GM19455 (cell line): ENCODE measurements around the gene OR2T1.
"Not testable (repeated sequence)": the region's sequence is repeated elsewhere in the genome, so short reads cannot be mapped to it uniquely, and the experiment has no call there.

ENCODE experiments used
- ATAC-seq: cut with Tn5 transposase; IDR thresholded peaks from one replicate; pipeline ENCODE4 v1.9.1; 2021; ENCODE audit not compliant: unreplicated experiment

OR2T1 gene, protein sequence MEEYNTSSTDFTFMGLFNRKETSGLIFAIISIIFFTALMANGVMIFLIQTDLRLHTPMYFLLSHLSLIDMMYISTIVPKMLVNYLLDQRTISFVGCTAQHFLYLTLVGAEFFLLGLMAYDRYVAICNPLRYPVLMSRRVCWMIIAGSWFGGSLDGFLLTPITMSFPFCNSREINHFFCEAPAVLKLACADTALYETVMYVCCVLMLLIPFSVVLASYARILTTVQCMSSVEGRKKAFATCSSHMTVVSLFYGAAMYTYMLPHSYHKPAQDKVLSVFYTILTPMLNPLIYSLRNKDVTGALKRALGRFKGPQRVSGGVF

GRCh38 chr1:248402748-248403147, at the start of gene OR2T1:
Gene OR2T1 (plus strand): TSS chr1:248403048. CDS start chr1:248406148, 3,100 bp downstream.
- no peak for ATAC-seq

- no peak for ATAC-seq
Observed at GRCh38 chr1:248359415-248359814, 43.4 kb upstream of the OR2T1 start.

GRCh38 chr1:248361121-248361715, 41.6 kb upstream of the OR2T1 start, which contains the start of gene OR2T4:
Gene OR2T4 (plus strand): TSS chr1:248361665. CDS start chr1:248361665, 0 bp downstream.
- ATAC-seq, result no peak

DNA sequence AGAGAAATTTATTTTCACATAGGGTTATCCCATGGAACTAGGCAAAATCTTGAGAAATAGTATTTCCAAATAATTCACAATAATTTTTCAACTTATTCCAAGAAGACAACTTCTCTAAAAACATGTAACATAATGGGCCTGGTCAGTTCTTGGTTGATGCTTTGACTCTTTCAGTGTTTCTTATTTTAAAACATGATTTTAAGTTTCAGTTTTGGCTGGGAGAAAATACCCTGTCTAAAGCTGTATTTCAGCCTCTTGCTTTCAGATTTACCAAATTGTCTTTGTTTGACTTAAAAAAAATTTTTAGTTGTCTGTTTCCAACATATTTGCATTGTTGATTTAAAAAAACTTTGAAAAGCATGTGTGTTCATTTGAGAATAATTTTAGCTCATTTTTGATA, 36.2 kb upstream of the OR2T1 start:
- ATAC-seq, result no peak

GRCh38 chr1:248372394-248372793, 30.5 kb upstream of the OR2T1 start:
- no peak for ATAC-seq

DNA sequence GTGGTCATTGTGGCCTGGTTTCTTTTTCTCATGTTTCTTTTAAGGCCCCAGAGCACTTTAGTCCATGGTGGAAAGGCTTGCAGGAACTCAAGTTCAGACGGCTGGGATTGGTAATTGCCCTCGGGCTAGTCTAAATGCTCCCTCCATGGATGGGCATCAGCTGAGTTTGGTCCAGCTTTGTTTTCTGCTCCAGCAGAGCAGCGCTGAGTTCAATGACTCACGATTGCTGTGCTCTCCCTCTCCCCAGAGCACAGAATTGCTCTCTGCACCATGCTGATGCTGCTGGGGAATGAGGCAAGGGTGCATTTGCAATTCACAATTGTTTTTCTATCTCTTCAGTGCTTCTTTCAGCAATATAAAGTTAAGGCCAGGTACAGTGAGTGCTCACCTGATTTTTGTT, 29.1 kb upstream of the OR2T1 start:
- no peak for ATAC-seq

GRCh38 chr1:248375446-248375845, 27.4 kb upstream of the OR2T1 start, which contains the start of gene OR2T6:
Gene OR2T6 (plus strand): TSS chr1:248375746. CDS start chr1:248387609, 11,863 bp downstream.
- ATAC-seq, result no peak

- no peak for ATAC-seq
Observed at GRCh38 chr1:248376916-248377315, 25.9 kb upstream of the OR2T1 start.

DNA sequence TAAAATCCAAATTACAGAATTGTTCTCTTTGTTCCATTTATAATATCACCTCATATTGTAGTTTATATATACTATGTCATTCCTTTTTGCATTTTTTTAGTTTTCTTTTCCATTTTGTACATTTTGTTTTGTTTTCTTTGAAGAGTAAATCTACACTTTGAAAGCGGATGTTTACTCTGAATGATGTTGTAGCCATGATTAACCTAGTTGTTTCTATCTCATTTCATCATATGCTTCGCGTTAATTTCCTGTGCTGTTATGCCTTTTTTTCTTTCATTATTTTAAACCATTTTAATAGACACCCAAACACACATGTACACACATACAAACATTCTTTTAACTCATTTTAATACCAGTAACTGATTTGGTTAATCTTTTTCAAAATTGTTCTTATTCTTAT, 22.0 kb upstream of the OR2T1 start:
- ATAC-seq, result no peak

- ATAC-seq, result no peak
Observed at GRCh38 chr1:248388426-248388825, 14.4 kb upstream of the OR2T1 start.

DNA sequence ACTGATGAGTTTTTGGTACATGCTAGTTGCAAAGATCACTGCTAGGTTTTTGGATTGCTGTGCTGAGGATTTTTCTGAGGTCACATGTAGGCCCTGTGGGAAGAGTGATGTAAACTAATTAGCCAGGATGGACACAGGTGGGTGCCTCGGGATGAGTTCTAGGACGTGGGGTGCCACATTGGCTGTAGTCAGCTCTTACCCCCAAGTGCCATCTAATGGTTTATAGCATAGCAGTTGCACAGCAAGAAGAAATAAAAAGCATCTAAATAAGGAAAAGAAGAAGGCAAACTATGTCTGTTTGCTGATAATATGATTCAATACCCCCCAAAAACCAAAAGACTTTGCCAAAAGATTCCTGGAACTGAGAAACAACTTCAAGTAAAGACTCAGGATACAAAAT, 9.8 kb upstream of the OR2T1 start:
- ATAC-seq, result no peak

GRCh38 chr1:248404024-248404423, 1.2 kb downstream of the OR2T1 start:
- no peak for ATAC-seq

- no peak for ATAC-seq
Observed at GRCh38 chr1:248406721-248407692, 4.2 kb downstream of the OR2T1 start.

GRCh38 chr1:248416226-248416625, 13.4 kb downstream of the OR2T1 start:
- no peak for ATAC-seq

DNA sequence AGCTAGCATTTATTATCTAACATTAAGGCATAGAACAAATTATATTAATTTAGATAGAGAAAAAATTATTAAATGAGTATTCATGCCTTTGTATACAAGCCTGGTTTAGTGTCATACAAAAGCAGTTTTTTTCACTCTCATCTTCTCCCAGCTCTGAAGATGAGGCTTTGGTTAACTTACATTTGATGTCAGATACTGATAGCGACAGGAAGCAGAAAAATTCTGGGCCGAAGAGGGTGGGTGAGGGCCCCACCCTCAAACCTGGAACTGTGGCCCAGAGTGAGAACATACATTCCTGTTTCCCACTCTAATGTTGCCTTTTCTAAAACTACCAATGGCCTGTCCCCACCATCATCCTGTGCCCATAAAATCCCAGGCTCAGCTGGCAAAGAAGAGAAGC, 15.0 kb downstream of the OR2T1 start:
- ATAC-seq, result no peak

- no peak for ATAC-seq
Observed at GRCh38 chr1:248421384-248421783, 18.5 kb downstream of the OR2T1 start.

- peak; percentile 44 for ATAC-seq
Observed at GRCh38 chr1:248427526-248428191, 24.8 kb downstream of the OR2T1 start.

DNA sequence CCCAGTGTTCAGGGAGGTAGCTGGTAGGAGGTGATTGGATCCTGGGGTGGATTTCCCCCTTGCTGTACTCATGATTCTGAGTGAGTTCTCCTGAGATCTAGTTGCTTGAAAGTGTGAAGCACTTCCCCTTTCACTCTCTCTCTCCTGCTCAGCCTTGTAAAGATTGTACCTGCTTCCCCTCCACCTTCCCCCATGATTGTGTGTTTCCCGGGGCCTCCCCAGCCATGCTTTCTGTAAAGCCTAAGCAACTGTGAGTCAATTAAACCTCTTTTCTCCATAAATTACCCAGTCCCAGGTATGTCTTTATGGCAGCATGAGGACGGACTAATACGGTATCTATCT, 25.3 kb downstream of the OR2T1 start:
- ATAC-seq, result peak; percentile 86

DNA sequence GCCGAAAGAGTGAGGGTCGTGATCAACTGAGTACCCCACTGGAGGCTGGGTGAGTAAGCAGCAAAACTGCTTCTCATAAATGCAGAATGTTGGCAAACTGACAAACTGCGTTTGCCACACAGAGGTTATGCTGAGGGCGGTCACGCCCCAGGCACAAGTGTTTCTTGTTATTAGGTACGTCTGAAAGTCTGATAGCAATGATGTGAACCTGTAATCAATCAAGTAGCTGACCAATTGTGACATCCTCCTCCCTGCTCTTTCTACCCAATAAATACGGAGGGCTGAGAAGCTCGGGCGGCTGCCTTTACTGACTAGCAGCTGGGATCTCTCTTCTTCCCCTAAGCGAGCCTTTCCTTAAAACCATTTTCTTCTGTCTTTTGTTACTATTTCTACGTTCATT, 28.8 kb downstream of the OR2T1 start:
- ATAC-seq, result not testable (repeated sequence)

GRCh38 chr1:248432201-248432600, 29.4 kb downstream of the OR2T1 start:
- peak; percentile 43 for ATAC-seq
